HepG2 (cell line): ENCODE data around the gene VSIG10L. TPM values are rescaled to one million over a fixed set of nuclear protein-coding genes. Genes with fewer than 3 reads are reported as not detected.

ENCODE experiments used
- AKAP8 ChIP-seq: sonication (generic); formaldehyde crosslinking; IDR thresholded peaks from 2 replicates; pipeline ENCODE4 v1.5.1; 2020; ENCODE audit warnings: mild to moderate bottlenecking, missing genetic modification reagents
- ELK4 ChIP-seq: sonication (generic); formaldehyde crosslinking; IDR thresholded peaks from 2 replicates; pipeline ENCODE4 v1.9.0; 2021; ENCODE audit warnings: missing genetic modification reagents, borderline replicate concordance
- GATAD1 ChIP-seq: IDR thresholded peaks from 2 replicates; pipeline ENCODE4 v1.6.1; 2016; ENCODE audit warnings: missing genetic modification reagents, missing compliant biosample characterization
- IRF2 ChIP-seq: IDR thresholded peaks from 2 replicates; pipeline ENCODE4 v1.6.1; 2018; ENCODE audit warnings: missing genetic modification reagents, missing compliant biosample characterization
- JUN ChIP-seq: sonication (generic); formaldehyde crosslinking; IDR thresholded peaks from 2 replicates; pipeline ENCODE4 v1.4.0; 2020; ENCODE audit warnings: mild to moderate bottlenecking, missing genetic modification reagents
- KAT2B ChIP-seq: fragments of 150-350 bp; IDR thresholded peaks from 2 replicates; pipeline ENCODE4 v1.6.1; 2014; ENCODE audit warnings: low read depth, low read length, borderline replicate concordance
- NAIF1 ChIP-seq: sonication (generic); formaldehyde crosslinking; IDR thresholded peaks from 2 replicates; pipeline ENCODE4 v1.5.0; 2020; ENCODE audit warnings: mild to moderate bottlenecking, missing genetic modification reagents, borderline replicate concordance
- NFAT5 ChIP-seq: sonication (generic); formaldehyde crosslinking; IDR thresholded peaks from 2 replicates; pipeline ENCODE4 v1.4.0; 2020; ENCODE audit warnings: missing genetic modification reagents
- SKIL ChIP-seq: sonication (generic); formaldehyde crosslinking; IDR thresholded peaks from 2 replicates; pipeline ENCODE4 v1.8.0; 2022; ENCODE audit warnings: missing genetic modification reagents, mild to moderate bottlenecking, moderate library complexity, borderline replicate concordance
- ZBTB46 ChIP-seq: sonication (generic); formaldehyde crosslinking; IDR thresholded peaks from 2 replicates; pipeline ENCODE4 v1.4.0; 2020; ENCODE audit warnings: mild to moderate bottlenecking, missing genetic modification reagents, borderline replicate concordance
- ZFX ChIP-seq: sonication (generic); formaldehyde crosslinking; IDR thresholded peaks from 2 replicates; pipeline ENCODE4 v1.4.0; 2020; ENCODE audit warnings: mild to moderate bottlenecking, low read depth, missing genetic modification reagents, moderate library complexity
- ZNF260 ChIP-seq: sonication (generic); formaldehyde crosslinking; IDR thresholded peaks from 2 replicates; pipeline ENCODE4 v1.4.0; 2020; ENCODE audit warnings: missing genetic modification reagents, low read depth, mild to moderate bottlenecking, borderline replicate concordance
- ZNF343 ChIP-seq: sonication (generic); formaldehyde crosslinking; IDR thresholded peaks from 2 replicates; pipeline ENCODE4 v1.4.0; 2020; ENCODE audit warnings: mild to moderate bottlenecking, missing genetic modification reagents
- ZNF430 ChIP-seq: sonication (generic); formaldehyde crosslinking; IDR thresholded peaks from 2 replicates; pipeline ENCODE4 v1.9.0; 2021; ENCODE audit warnings: mild to moderate bottlenecking, missing genetic modification reagents
- ZNF768 ChIP-seq: sonication (generic); formaldehyde crosslinking; IDR thresholded peaks from 2 replicates; pipeline ENCODE4 v1.4.0; 2020; ENCODE audit warnings: missing genetic modification reagents
- ZNF782 ChIP-seq: sonication (generic); formaldehyde crosslinking; IDR thresholded peaks from 2 replicates; pipeline ENCODE4 v1.4.0; 2020; ENCODE audit warnings: missing genetic modification reagents, mild to moderate bottlenecking, borderline replicate concordance
- ZNF883 ChIP-seq: sonication (generic); formaldehyde crosslinking; IDR thresholded peaks from 2 replicates; pipeline ENCODE4 v1.5.1; 2020; ENCODE audit warnings: mild to moderate bottlenecking, missing genetic modification reagents; ENCODE audit errors: not compliant biosample characterization
- ZSCAN21 ChIP-seq: sonication (generic); formaldehyde crosslinking; IDR thresholded peaks from 2 replicates; pipeline ENCODE4 v1.8.0; 2022; ENCODE audit warnings: mild to moderate bottlenecking, missing genetic modification reagents, moderate library complexity, borderline replicate concordance
- polyA plus RNA-seq, 8 experiments: library from polyadenylated mRNA; depleted of rRNA in 3 of 8; stranded (reverse) in 7 of 8; unstranded in 1 of 8; fragments of >200 nt; fragmentation: Illumina TruSeq in 4 of 8; extraction: Trizol in 4 of 8; gene quantifications; 2 replicates each; pipeline versions ENCODE4 v1.2.1 to v1.2.3, GENCODE V29; 2011 to 2016; ENCODE audit warnings: low read depth in 4 of 8, missing spikeins in 1 of 8, mixed read lengths in 1 of 8; ENCODE audit not compliant: insufficient read depth in 1 of 8
- total RNA-seq, 5 experiments: library from RNA; depleted of rRNA; stranded (reverse); fragments of >200 nt; fragmentation: Illumina TruSeq; extraction: Trizol; gene quantifications; 2 replicates each; pipeline ENCODE4 v1.2.3, GENCODE V29; 2016; ENCODE audit warnings: low read depth in 1 of 5

VSIG10L gene
- total and polyA plus RNA-seq, 2 of the 13 experiments (the other 11 are each of a cell fraction or from before 2014, with no cell fraction given), result 2.7 to 8.5 TPM

GRCh38 chr19:51354742-51355148 lies 12.8 kb upstream of the VSIG10L start (continued):
- TF ChIP-seq ZNF260, result no peak
- no peak for TF ChIP-seq ZBTB46
- TF ChIP-seq ZFX (CRISPR knock-in tag), result no peak
- TF ChIP-seq ZNF883 (CRISPR knock-in tag), result no peak
- no peak for TF ChIP-seq ELK4 (CRISPR knock-in tag)
- TF ChIP-seq KAT2B, result no peak
- TF ChIP-seq SKIL (CRISPR knock-in tag), result peak; percentile 48; the same call in 1 of the 2 replicates
- no peak for TF ChIP-seq ZNF782 (CRISPR knock-in tag)
- no peak for TF ChIP-seq ZNF343 (CRISPR knock-in tag)
- TF ChIP-seq NAIF1, result peak; percentile 49; the same call in 1 of the 2 replicates
- TF ChIP-seq NFAT5 (CRISPR knock-in tag), result no peak
- no peak for TF ChIP-seq ZNF430 (CRISPR knock-in tag)
- peak; percentile 21; the same call in 1 of the 2 replicates for TF ChIP-seq IRF2 (CRISPR knock-in tag)
- no peak for TF ChIP-seq ZNF768
- TF ChIP-seq GATAD1 (CRISPR knock-in tag), result no peak
- TF ChIP-seq AKAP8, result peak; percentile 35; the same call in 1 of the 2 replicates
- no peak for TF ChIP-seq ZSCAN21 (CRISPR knock-in tag)
- TF ChIP-seq JUN (CRISPR knock-in tag), result no peak
